Heart left ventricle (tissue), 16 donors: ENCODE results near the gene SRRM2. TPM values are rescaled to one million over a fixed set of nuclear protein-coding genes. Genes with fewer than 3 reads are reported as not detected.
A peak's percentile ranks its signal among the peaks of the same experiment; 100 is the strongest.

Source experiments
- ATAC-seq, 4 donors: fragments of 200-7000 bp; cut with Tn5 transposase; one replicate each; pipeline ENCODE4 v1.9.1; 2020 to 2022; ENCODE audit warnings: moderate library complexity in 4 of 4, mild to moderate bottlenecking in 3 of 4, moderate number of reproducible peaks in 1 of 4
- DNase-seq, 5 donors: peaks; one replicate each; pipeline ENCODE4 v3.0.0-alpha.2; 2020
- H3K27ac ChIP-seq, 12 donors: fragments of 200-600 bp; sonication (generic) in 4 of 12; one replicate each; pipeline versions ENCODE4 v1.5.0 to v1.8.0; 2016 to 2022; ENCODE audit warnings: mild to moderate bottlenecking in 2 of 12
- H3K27me3 ChIP-seq, 9 donors: fragments of 200-600 bp; sonication (generic) in 2 of 9; one replicate each; pipeline versions ENCODE4 v1.5.1 to v1.8.0; 2016 to 2022; ENCODE audit warnings: mild to moderate bottlenecking in 3 of 9
- H3K36me3 ChIP-seq, 9 donors: fragments of 200-600 bp; sonication (generic) in 2 of 9; one replicate each; pipeline versions ENCODE4 v1.5.0 to v1.8.0; 2018 to 2022; ENCODE audit warnings: mild to moderate bottlenecking in 2 of 9
- H3K4me1 ChIP-seq, 12 donors: fragments of 200-600 bp; sonication (generic) in 4 of 12; one replicate each; pipeline versions ENCODE4 v1.5.0 to v1.8.0; 2016 to 2022; ENCODE audit warnings: mild to moderate bottlenecking in 3 of 12
- H3K4me3 ChIP-seq, 12 donors: fragments of 200-600 bp; sonication (generic) in 4 of 12; one replicate each; pipeline versions ENCODE4 v1.5.0 to v1.8.0; 2017 to 2022; ENCODE audit warnings: mild to moderate bottlenecking in 9 of 12, moderate library complexity in 4 of 12
- H3K9me3 ChIP-seq, 12 donors: fragments of 200-600 bp; sonication (generic) in 4 of 12; one replicate each; pipeline versions ENCODE4 v1.5.0 to v1.8.0; 2016 to 2022; ENCODE audit warnings: mild to moderate bottlenecking in 1 of 12
- CTCF ChIP-seq, 12 donors: fragments of 200-600 bp; sonication (generic) in 4 of 12; IDR thresholded peaks; one replicate each; pipeline versions ENCODE4 v1.5.0 to v1.8.0; 2018 to 2022; ENCODE audit warnings: antibody characterized with exemption in 12 of 12, mild to moderate bottlenecking in 5 of 12
- POLR2A ChIP-seq, 2 donors: fragments of 450-650 bp; IDR thresholded peaks; one replicate each; pipeline ENCODE4 v1.6.1; 2017; ENCODE audit warnings: antibody characterized with exemption in 2 of 2, mild to moderate bottlenecking in 2 of 2, moderate library complexity in 2 of 2
- WGBS, 4 donors: extraction: QIAGEN DNeasy Blood & Tissue Kit in 2 of 4; methylation state at CpG; one replicate each; pipeline versions ENCODE4 v1.1.5 to v1.1.7; 2013 to 2018; 5-methylcytosine and 5-hydroxymethylcytosine counted together
- intact Hi-C, 10 donors: fragments of 100-400 bp; cut with DNase I; formaldehyde crosslinking; loops; one replicate each; pipeline versions ENCODE4 v1.11.1 to v1.14.2; 2022
- polyA plus RNA-seq, 2 donors: library from polyadenylated mRNA; stranded (reverse); fragments of 200-250 nt; gene quantifications; one replicate each; pipeline ENCODE4 v1.2.3, GENCODE V29; 2013
- total RNA-seq, 9 donors: library from RNA; depleted of rRNA in 2 of 9; stranded (reverse); fragments of >200 nt in 2 of 9; fragmentation: NEBNext Ultra II Directional in 3 of 9; extraction: Animal tissue kit (Norgen Biotek cat#: 25700) in 3 of 9; gene quantifications; one replicate each; pipeline versions ENCODE4 v1.1.0 to v1.2.4, GENCODE V29; 2016 to 2023
- donor health status: ischemic (EF 13 %, LVEDD 7.1; RV severe dilation, severe dysfunction).
- donor health status: healthy with polysubstance abuse.
- donor health status: DM: no; HTN: yes; CAD: no.
- donor health status: DM: no; HTN: no; CAD: no.
- donor health status: ischemic (EF 25% LVEDD 6.9; RV normal size, moderate dysfunction).
- donor health status: ischemic (EF 25% LVEDD 5.7; RV mildly dilated, moderate dysfunction).
- donor health status: healthy.
- donor health status: DM: yes; HTN: yes; CAD: no.
- donor health status: ischemic (EF 35%, LVEDD 5.7; RV mildly dilated, moderate dysfunction).
- donor health status: nonischemic (EF 11% LVEDD 7.7; RV severe dilation, severe dysfunction).
- donor health status: DM: yes; HTN: yes; CAD: no.
- donor health status: PGD.
- donor health status: ischemic (EF 29% LVEDD 5.4; RV normal size, mild dysfunction).
- donor health status: nonischemic (EF 23%, LVEDD 6.1; RV moderate dilation, normal function).

SRRM2 gene
- total and polyA plus RNA-seq, 11 donors = 112 to 540 (median 233) TPM

- no peak overlapping the region for H3K27ac ChIP-seq
- no peak for TF ChIP-seq CTCF (IDR thresholded peaks at IDR 0.05)
- TF ChIP-seq POLR2A (IDR thresholded peaks at IDR 0.05) = no peak
- peaks cover 0 to 29% (median 0%) of the 10 kb centered on the region in 12 donors for H3K4me1 ChIP-seq
- no peak for DNase-seq
- H3K9me3 ChIP-seq = no peaks in the 10 kb centered on the region
- peaks cover 2 to 48% (median 15%) of the 10 kb centered on the region in 9 donors for H3K27me3 ChIP-seq
- no peaks in the 10 kb centered on the region for H3K36me3 ChIP-seq
- intact Hi-C loops = loop anchor here in 2 of 10 donors (10.0 kb wide), 1 partner anchor 62 kb away; the partner anchor contains the start of gene PRSS22 (in 2 of the 2)
- WGBS, 4 donors = 82 to 90% (median 88%) methylated on average over 10 of the region's 10 CpGs
- no peak for ATAC-seq
- H3K4me3 ChIP-seq = no peak overlapping the region
These were observed 40.5 kb downstream of the SRRM2 start for GRCh38 chr16:2792940-2793339.

- DNase-seq = peak in 1 of 5 donors; percentile 4
- TF ChIP-seq CTCF (IDR thresholded peaks at IDR 0.05) (no peak), POLR2A (IDR thresholded peaks at IDR 0.05) (no peak)
- Histone ChIP-seq H3K27me3 (peaks cover 0 to 45% (median 12%) of the 10 kb centered on the region in 9 donors), H3K4me1 (peaks cover 0 to 29% (median 0%) of the 10 kb centered on the region in 12 donors), H3K9me3 (no peaks in the 10 kb centered on the region), H3K36me3 (no peaks in the 10 kb centered on the region), H3K27ac (no peak overlapping the region), H3K4me3 (no peak overlapping the region)
- 61 to 71% (median 66%) methylated on average over 7 of the region's 7 CpGs for WGBS, 4 donors
- intact Hi-C loops = loop anchor here in 2 of 10 donors (10.0 kb wide), 1 partner anchor 59 kb away; the partner anchor contains the start of gene PRSS22 (in 2 of the 2)
- ATAC-seq = no peak
These were observed 43.1 kb downstream of the SRRM2 start for GRCh38 chr16:2795395-2796143.

DNA sequence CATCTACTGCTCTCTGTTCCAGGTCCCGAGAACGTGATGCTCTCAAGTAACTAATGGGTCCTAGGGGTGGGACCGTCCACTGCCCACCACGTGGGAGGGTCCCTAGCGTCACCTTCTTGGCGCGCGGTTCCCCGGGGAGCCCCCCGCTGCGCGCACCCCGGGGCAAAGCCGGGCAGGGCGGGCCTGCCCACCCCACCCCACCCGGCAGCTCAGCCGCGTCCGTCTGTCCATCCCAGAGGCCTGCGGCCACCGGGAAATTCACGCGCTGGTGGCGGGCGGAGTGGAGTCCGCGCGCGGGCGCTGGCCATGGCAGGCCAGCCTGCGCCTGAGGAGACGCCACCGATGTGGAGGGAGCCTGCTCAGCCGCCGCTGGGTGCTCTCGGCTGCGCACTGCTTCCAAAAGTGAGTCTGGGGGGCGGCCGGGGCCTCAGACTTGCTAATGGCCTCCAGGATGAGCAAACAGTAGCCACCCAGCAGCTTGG, 46.3 kb downstream of the SRRM2 start:
- ATAC-seq = no peak
- no peak for DNase-seq
- intact Hi-C loops = loop anchor here in 2 of 10 donors (10.0 kb wide), 1 partner anchor 56 kb away; the partner anchor contains the start of gene PRSS22 (in 2 of the 2)
- 70 to 90% (median 84%) methylated on average over 2 to 39 of the region's 39 CpGs; no CpG with 5 or more reads in 1 of the 4 donors for WGBS, 4 donors
- Histone ChIP-seq H3K4me1 (peaks cover 0 to 21% (median 0%) of the 10 kb centered on the region in 12 donors), H3K9me3 (peaks cover 0 to 11% (median 3%) of the 10 kb centered on the region in 12 donors), H3K27ac (no peak overlapping the region), H3K36me3 (no peaks in the 10 kb centered on the region), H3K27me3 (peaks cover 0 to 32% (median 8%) of the 10 kb centered on the region in 9 donors), H3K4me3 (no peak overlapping the region)
- TF ChIP-seq POLR2A (IDR thresholded peaks at IDR 0.05) (no peak), CTCF (IDR thresholded peaks at IDR 0.05) (no peak)

DNA sequence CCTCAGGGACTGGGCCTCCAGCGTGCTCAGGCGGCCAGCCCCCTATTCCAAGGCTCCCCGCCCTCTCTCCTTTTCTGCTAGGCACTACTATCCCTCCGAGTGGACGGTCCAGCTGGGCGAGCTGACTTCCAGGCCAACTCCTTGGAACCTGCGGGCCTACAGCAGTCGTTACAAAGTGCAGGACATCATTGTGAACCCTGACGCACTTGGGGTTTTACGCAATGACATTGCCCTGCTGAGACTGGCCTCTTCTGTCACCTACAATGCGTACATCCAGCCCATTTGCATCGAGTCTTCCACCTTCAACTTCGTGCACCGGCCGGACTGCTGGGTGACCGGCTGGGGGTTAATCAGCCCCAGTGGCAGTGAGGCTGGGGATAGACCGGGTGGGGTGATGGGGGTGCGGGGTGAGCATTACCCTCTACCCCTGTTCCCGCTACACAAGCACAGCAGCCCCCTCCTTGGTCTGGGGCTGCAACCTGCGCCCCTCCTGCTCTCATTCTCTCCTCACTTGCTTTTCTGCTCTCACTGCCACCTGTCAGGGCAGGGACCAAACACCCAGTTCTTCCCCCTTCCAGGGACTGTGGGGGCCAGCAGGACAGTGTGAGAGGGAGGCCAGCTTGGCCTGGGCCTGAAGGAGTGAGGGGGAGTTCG, 46.9 kb downstream of the SRRM2 start:
- no peak for ATAC-seq
- H3K36me3 ChIP-seq = no peaks in the 10 kb centered on the region
- intact Hi-C loops = loop anchor here in 2 of 10 donors (10.0 kb wide), 1 partner anchor 55 kb away; the partner anchor contains the start of gene PRSS22 (in 2 of the 2)

More for the DNA sequence above, 46.9 kb downstream of the SRRM2 start:
- WGBS, 4 donors = 80 to 89% (median 85%) methylated on average over 16 to 21 of the region's 21 CpGs
- TF ChIP-seq CTCF (IDR thresholded peaks at IDR 0.05) (no peak), POLR2A (IDR thresholded peaks at IDR 0.05) (no peak)
- H3K4me3 ChIP-seq = no peak overlapping the region
- H3K27me3 ChIP-seq = peaks cover 0 to 30% (median 8%) of the 10 kb centered on the region in 9 donors
- peaks cover 0 to 17% (median 8%) of the 10 kb centered on the region in 12 donors for H3K9me3 ChIP-seq
- DNase-seq = no peak
- no peak overlapping the region for H3K27ac ChIP-seq
- H3K4me1 ChIP-seq = peaks cover 0 to 15% (median 0%) of the 10 kb centered on the region in 12 donors
